SW 1271 (cell line): ENCODE data around the gene ECI1.
"Not testable (repeated sequence)": the region's sequence is repeated elsewhere in the genome, so short reads cannot be mapped to it uniquely, and the experiment has no call there.

Source experiments
- DNase-seq, 2 experiments: peaks; one replicate each; lab custom pipeline; 2025; lab: John Stamatoyannopoulos, UW

ECI1 gene

DNA sequence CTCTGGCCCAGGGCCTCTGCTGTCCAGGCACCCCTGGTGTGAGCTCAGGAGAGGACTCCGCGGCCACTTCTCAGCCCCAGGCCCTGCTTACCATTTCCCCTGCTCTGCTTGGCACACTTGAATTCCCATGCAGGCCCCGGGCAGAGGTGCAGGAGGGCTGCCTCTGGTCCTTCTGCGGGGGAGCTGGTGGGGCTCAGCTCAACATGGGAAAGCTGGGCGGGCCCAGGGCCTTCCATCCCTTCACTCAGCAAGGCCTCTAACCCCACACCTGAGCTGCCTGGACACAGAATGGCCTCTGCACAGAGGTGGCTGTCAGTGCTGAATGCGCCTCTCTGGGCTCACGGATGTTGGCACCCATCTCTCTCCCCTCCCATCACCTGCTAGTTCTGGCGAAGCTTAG lies 29.1 kb upstream of the ECI1 start:
- no peak for DNase-seq

DNA sequence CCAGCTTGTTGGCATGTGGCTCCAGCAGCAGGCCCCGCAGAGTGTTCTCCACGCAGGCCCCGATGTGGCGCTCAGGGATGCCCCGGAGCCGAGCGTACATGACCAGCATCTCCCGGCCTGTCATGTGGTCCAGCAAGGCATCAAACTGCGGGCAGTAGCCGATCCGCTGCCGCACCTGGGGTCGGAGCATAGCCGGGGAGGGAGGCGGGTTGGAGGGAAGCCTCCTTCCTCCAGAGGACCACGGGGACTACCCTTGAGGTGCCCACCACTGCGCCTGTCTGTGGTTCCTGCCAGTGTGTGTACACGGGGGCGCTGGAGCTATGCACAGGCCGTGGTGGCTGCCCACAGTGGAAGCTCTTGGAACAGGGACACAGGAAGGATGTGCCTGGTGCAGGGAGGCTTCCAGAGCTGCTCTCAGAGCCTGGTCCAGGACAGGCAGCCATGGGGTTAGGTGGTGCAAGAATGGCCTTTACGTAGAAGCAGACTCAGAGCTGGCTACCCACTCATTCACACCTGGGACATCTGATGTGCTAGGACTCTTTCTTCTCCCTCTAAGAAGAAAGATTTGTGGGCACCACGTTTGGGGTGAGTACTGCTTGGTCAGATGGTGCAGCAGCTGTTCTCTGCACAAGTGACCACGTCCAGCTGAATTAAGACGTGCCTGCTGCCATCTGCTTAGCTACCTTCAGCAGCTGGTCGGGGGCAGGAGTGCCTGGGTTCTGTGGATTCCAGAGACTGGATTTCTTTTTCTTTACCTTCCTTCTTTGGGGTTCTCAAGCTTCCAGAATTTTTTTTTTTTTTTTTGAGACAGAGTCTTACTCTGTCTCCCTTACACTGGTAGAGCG lies 27.8 kb upstream of the ECI1 start:
- no peak for DNase-seq

DNA sequence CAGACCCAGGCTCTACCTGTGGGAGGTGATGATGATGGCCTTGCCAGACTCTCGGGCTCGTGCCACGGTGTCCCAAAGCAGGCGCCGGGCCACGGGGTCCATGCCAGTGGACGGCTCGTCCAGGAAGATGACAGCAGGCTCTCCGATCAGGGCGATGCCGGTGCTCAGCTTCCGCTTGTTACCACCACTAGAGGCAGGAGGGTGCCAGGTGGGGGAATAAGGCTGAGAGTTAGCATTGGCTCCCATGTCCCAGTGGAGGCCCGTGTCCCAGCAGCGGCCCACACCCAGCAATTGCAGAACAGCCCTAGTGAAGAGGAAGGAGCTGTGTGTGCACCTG lies 26.9 kb upstream of the ECI1 start:
- DNase-seq = no peak

DNA sequence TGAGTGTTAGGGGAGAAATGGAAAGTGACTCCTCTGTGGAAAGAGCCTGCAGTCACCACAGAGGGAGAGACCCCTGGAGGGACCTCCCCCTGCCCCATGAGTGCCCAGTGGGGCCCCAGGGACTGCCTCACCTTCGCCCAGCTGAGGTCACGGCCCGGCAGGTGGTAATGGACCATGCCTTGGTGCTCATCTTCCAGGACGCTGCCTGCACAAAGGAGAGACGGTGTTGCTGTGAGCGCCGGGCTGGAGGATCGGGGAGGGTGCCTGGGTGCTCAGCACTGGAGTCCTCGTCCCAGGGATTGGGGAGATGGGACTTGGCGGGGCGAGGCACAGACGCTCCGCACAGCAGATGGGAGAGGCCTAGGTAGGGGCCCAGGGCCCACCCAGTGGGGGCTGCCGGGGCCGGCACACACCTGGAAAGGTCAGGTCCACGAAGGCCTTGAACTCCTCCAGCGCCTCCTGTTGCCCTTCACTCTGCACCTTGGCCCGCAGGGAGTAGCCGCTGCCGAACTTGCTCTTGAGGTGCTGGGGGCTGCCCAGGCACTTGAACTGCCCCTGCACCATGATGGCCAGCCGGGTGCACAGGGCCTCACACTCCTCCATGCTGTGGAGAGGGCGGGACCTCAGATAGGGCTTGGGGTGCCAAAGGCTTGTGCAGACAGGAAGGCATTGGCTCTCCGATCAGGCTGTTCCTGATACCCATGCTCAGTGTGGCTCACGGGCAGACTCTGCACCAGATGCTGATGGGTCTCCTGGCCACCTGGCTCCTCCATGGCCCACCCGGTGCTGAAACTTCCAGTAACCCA lies 26.3 kb upstream of the ECI1 start:
- DNase-seq = no peak

DNA sequence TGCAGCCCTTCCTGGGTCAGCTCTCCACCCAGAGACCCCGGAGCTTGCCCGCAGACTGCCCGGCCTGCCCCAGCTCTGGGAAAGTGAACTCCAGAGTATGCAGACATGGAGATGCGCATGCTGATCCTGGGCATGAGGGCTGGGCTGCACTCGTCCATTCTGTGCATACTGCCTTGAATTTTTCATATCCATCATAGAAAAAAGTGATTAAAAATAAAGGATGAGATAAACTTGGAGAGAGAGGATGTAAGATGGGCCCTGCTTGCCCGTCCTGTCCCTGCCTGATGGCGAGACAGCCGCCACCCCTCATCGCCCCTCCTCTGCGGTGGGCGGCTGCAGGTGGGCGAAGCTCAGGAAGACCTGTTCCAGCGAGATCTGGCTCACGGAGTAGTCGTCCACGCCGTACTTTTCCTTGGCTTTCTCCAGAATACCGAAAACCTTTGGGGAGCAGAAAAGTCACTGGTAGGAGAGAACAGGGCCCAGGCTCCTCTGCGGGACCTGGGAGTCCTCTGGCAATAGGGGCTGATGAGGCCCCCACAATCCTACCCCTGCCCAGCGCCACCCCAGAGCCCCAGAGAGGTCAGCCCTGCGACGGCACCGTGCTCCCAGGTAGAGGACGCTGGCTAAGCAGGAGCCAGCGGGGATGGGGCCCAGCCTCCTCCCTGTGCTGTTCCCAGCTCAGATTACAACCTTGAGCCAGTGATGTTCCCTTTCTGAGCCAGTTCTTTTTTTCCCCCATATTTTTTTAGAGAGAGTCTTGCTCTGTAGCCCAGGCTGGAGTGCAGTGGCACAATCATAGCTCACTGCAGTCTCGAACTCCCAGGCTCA lies 25.2 kb upstream of the ECI1 start:
- DNase-seq = no peak

DNA sequence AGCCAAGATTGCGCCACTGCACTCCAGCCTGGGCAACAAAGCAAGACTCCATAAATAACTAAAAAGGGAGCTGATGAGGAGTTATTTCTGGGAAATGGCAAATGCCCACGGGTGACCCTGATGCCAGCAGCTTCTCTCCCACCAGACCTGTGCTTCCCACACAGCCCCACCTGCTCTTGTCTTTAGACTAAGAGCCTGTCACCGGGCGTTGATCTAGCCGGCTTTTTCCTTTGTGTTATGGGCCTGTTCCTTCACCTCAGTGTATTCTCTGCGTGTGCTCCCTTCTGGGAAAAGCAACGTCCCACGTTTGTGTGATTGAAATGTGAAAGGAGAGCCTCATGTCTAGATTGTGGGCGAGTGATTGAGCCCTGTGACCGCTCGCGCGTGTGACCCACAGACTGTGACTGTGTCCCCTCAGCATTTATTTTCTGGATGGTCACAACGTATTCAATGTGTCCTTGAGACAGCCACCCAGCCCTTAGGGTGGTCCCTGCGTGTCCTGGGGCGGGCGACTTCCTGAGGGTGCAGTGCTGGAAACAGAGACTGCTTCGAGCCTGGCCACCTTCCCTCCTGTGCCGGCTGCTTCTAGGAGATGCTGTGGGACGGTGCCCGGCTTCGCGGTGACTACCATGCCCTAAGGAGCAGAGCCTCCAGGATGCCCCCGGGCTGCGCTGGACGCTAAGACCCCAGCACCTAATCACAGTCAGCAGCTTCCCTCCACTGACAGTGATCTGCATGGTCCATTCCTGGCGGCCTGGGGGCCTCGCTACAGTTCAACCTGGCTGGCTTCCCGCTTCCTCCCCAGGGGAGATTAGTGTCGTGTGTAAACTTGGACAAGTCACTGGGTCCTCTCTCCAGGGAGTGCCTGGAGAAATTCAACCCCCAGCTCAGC lies 24.3 kb upstream of the ECI1 start:
- no peak for DNase-seq

DNA sequence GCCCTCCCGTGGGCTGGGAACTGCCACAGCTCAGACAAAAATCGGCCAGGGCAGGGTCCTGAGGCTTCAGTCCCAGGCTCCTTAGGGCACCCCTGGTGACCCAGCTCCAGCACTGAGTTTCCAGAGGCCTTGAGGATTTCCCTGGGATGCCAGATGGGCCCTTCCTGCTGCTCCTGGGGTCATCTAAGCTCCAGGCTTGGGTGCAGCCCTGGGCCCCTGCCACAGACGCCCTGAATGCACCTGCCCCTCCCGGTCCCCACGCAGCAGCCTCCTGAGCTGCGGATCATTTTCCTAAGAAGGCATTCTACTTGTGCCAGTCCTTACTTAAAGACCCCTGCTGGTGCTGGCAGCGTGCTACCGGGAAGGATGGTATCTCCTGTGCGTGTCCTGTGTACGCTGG lies 22.5 kb upstream of the ECI1 start:
- no peak for DNase-seq

DNA sequence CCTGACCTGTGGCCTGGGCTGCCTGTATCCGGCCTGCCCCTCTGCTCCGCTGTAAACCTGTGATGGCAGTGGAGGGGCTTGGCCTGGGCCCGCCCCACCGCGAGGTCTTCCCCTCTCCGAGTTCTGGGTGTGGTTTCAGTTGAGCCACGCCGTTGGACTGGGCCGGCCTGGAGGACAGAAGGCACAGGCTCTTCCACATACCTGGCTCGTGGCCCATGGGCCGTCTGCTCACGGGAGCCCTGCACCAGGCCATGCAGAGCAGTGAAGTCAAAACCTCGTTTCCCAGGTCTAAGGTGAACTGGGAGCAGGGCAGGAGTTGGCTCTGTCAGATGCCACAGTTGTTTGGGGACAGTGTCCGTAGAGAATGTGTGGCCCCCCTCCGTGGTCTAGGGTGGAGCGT lies 22.1 kb upstream of the ECI1 start:
- no peak for DNase-seq

DNA sequence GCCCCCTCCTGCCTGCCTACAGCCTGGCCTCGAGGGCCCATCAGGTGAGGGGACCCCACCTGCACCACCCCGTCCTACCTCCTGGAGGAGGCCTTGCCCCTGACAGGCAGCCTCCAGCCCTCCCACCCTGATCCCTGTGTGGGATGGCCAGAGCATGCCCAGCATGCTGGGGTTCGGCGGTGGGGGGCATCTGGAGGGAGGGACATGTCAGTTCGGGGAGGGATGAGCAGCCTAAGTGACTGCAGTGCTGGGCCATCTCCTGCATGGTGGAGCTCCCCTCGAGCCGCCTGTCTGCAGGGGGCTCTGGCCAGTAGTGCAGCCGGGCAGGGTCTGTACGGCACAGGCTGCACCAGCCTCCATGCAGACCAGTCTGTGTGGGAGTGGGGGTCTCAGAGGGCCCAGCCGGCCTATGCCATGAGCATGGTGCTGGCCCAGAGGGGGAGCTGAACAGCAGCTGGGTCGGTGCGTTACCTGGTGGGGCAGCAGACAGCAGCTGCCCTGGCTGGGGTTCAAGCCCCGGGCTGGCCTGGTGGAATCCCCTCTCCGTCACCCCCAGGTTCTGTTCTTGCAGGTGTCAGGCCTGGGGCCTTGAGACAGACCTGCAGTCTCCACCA lies 20.6 kb upstream of the ECI1 start:
- no peak for DNase-seq

DNA sequence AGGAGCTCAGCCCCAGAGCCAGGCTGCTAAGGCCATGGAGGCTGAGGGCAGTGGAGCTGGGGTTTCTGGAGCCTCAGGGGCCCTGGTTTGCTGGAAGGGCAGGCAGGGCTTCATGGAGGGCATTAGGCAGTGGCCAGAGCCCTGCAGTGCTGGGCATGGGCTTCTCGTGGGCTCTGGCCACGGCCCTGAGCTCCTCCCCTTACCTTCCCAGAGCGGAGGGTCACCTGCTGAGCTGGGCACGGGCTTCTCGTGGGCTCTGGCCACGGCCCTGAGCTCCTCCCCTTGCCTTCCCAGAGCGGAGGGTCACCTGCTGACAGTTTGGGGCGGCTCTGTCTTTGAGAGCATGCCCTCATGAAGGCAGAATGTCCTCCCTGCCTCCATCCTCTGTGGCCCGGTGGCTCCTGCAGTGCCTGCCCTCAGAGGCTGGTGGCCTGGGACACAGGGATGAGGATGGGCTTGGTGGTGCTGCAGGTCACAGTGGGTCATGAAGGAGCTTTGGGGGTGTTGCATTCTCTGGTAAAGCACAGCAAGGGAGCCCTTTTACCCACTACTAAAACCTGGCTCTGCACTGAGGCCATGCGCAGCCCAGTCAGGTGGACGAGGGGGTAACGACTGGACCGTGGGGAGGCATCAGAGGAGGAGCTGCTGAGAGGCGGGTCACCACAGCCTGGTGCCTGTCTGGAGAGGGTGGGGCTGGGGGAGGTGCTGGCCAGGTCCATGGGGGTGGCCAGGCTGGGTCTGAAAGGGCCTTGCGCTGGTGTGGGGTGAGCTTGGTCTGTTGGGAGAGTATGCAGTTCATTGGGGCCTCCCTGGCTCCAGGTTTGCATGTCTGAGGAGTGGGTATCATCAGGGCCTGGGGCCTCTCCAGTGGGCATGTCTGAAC lies 19.4 kb upstream of the ECI1 start:
- DNase-seq = no peak

DNA sequence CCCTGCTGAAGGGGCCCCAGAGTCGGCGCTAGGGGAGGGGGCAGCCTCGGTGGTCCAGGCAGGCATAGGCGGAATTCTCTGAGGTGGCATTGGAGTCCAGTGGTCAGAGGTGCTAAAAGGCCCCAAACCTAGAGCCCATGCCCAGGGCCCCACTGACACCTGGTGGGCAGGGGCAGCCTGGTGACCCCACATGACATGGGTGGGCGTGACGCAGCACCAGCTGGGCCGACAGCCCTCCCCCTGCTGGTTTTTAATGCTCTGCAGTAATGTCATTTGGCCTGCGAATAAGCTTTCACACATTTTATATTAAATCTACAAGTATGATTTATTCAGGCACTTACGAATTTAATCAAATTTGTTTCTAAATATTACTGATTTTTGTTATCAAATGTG lies 18.7 kb upstream of the ECI1 start:
- DNase-seq = no peak

DNA sequence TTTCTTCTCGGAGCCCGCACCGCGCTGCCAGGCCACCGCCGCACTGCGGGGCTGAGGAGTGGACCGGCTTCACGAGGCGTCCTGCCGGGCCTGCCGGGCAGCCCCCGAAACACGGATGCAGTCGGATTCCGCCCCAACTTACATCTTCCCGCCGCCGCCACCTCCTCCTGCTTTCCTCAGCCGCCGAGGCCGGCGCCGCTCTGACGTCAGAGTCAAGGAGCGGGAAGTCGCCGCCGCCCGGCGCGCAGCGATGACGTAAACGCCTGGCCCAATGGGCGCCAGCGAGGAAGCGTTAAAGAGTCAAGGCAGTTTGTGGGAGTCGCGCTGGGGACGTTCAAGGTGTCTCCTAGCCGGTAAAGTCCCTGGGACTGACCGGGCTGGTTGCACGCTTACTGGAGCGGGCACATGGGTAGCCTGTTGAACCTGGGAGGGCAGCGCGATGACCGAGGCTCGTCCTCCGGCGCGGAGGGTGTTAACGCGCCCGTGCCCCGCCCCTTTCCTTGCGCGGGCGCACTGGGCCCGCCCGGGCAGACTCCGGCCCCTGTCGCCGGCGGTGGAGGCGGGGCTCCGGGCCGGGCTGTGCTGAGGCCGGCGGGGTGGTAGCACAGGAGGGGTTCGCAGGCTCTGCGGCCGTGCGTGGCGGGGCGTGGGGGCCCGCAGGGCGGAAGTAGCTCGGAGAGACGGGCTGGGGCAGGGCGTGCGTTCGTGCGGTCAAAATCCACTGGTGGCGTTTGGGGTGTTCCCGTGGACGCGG lies 16.7 kb upstream of the ECI1 start, which contains the start of gene RNPS1:
TSS of gene RNPS1 (minus strand) at position 214 of the 754 bp plus-strand sequence. CDS start 3,483 bp downstream, outside the sequence.
- DNase-seq = peak; percentile 53 to 81

DNA sequence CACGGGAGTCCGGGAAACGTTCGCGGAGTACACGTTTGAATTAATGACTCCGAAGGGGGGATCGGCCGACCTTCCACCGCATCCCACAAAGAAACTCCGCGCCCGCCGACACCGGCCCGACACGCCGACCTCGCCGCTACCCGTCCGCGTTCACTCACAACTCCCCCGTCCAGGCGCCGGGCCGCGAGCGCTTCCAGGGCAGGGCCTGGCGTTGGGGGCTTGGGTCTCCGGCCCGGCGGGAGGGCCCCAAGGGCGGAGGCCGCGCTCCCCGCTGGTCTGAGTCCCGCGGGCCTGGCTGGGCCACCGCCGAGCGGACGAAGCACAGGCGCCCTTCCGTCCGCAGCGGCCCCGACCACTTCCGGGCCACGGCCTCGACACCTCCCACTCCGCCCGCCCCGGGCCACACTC lies 16.1 kb upstream of the ECI1 start:
- not testable (repeated sequence) for DNase-seq

DNA sequence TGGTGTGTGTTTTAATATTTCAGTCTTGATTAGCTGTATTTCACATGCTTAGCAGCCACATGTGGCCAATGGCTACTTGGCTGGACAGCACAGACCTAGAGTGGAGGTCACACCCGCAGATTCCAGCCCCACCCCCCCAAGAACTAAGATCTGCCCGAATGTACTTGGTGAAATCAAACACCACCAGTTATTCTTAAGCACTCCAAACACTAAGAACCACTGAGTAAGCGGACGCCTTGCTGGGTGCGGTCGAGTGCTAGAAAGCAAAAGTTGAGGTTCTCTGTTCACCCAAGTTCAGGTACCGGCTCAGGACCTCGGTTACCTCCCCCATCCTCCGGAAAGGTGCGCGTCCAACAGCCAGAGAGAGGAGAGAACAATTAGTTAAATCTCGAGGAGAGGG lies 15.5 kb upstream of the ECI1 start:
- DNase-seq = not testable (repeated sequence)

DNA sequence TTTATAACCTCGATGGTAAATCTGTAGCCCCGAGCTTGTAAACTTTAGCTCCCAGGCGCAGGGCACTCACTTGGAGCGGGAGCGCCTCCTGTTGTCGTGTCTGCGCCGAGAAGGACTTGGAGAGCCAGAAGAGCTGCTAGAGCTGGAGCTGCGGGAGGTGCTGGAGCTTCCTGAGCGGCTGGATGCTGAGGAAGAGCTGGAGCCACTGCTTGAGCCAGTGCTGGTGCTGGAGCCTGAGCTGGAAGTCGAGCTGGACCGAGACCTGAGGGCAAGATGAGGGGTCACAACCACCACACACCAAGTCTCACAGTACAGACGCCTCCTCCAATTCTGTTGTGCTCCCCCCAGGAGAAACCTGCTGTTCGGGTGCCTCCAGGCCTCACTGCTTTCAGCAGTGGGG lies 11.6 kb upstream of the ECI1 start:
- DNase-seq = not testable (repeated sequence)

DNA sequence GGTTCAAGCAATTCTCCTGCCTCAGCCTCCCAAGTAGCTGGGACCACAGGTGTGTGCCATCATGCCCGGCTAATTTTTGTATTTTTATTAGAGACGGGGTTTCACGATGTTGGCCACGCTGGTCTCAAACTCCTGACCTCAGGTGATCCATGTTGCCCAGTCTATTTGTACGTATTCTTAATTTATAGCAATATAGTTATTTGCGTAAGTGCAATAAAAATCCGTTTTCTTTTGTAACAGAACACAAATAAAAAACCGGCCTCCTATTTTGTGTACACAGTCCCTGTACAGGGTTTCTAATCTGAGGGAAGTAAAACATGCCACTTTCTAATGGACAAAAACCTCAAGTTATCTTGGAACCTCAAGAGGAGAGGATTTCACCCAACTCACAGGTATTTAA lies 8.9 kb upstream of the ECI1 start:
- DNase-seq = no peak

DNA sequence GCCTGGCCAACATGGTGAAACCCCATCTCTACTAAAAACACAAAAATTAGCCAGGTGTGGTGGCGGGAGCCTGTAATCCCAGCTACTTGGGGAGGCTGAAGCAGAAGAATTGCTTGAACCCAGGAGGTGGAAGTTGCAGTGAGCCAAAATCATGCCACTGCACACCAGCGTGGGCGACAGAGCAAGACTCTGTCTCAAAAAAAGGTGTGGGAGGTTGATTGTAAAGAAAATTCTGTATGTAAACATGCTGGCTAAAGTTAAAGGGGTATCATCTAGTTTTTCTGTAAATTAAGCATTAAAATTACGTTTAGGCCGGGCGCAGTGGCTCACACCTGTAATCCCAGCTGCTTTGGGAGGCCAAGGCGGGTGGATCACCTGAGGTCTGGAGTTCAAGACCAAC lies 7.1 kb upstream of the ECI1 start:
- DNase-seq = not testable (repeated sequence)

DNA sequence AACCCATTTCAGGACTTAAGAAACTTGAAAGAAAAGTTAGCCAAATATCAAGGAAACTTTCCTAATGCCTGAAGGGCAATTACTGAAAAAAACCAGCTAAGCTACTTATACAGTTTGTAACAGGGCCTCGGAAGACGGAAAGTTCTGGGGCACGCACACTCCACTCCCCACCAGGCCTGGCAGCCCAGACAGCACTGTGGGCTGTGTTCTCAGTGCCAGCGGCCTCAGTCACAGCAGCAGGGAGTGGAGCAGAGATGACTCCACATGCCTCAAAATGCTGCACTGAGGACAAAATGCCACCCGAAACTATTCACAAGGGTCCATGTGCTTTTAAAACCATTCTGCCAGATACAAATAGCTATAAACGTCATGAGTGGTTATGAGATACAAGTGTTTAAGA lies 6.3 kb upstream of the ECI1 start:
- no peak for DNase-seq

DNA sequence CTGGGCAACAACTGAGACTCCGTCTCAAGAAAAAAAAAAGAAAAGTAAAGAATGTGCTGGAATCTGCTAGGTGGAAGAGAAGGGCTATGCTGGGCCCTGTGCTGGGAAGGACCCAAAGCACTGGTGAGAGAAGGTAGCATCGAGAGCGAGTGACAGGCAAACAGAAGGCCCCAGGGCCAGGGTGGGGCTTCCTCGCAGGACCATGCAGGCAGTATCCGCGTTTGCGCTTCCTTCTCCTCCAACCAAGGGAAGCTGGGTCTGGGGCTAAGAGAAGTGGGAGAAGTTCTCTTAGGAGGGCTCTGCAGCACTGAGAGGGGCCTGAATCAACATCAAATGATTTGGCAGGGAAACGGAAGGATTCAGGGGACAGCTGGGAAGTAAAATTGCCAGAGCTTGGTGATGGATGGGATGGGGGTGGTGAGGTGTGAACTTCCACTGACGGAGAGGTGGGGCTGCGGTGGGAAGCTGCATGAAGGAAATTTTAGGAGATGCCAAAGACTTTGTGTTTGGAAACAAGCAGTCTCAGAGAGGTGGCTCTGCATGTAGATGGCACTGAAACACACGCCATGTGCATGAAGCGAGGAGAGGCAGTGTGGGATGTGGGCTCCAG lies 5.2 kb upstream of the ECI1 start:
- no peak for DNase-seq
